ENCODE data around the gene TMEM135.

TMEM135 gene

DNA sequence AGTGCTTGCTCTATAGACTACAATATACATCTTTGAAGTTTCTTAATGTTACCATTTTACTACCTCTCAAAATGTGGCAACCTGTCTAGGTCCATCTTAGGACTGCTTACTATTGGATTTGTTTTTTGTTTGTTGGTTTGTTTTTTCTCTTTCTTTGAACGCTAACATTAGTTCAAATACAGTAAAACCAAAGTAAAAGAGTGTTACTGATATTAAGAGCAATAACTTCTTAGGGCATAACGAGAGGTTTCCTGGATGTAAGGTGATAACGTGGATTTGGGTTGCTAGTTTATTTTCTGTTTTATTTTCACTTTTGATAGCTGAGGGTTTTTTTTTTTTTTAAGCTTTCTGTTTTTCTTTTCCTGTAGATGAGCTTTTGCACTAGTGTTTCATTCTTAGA lies 43.6 kb downstream of the TMEM135 start:
- H3K4me1 ChIP-seq (ENCODE audit: insufficient read depth, low read length, severe bottlenecking), result no peaks in the 10 kb centered on the region
- H3K9ac ChIP-seq (ENCODE audit: low read length), result no peak overlapping the region
- H2AFZ ChIP-seq (ENCODE audit: low read length), result no peak overlapping the region
- H4K20me1 ChIP-seq (ENCODE audit: insufficient read depth, low read length), result no peaks in the 10 kb centered on the region; the same call in 1 of the 2 replicates
- H3K9me3 ChIP-seq (ENCODE audit: low read length), result peaks cover 6% of the 10 kb centered on the region; the same call in 1 of the 2 replicates
- H3K79me2 ChIP-seq (ENCODE audit: insufficient read depth, low read length), result 0 out of 2 replicates have a peak, but pooled peaks cover 6% of the 10 kb centered on the region
- H3K9me2 ChIP-seq (ENCODE audit: low read depth, low read length), result no peaks in the 10 kb centered on the region
- H3K27ac ChIP-seq (ENCODE audit: low read depth, low read length, poor library complexity, severe bottlenecking), result no peak overlapping the region
- no peak overlapping the region for H3K4me3 ChIP-seq (ENCODE audit: low read depth, low read length, poor library complexity, severe bottlenecking)
- H3F3A ChIP-seq (ENCODE audit: insufficient read depth, low read length), result no peaks in the 10 kb centered on the region
- H3K27me3 ChIP-seq (ENCODE audit: insufficient read depth, low read length), result no peaks in the 10 kb centered on the region
- H3K4me2 ChIP-seq (ENCODE audit: low read length), result no peak overlapping the region
- TF ChIP-seq EZH2 (IDR thresholded peaks at IDR 0.05; ENCODE audit: borderline replicate concordance, low read length), result no peak
- TF ChIP-seq, protein P1, sequence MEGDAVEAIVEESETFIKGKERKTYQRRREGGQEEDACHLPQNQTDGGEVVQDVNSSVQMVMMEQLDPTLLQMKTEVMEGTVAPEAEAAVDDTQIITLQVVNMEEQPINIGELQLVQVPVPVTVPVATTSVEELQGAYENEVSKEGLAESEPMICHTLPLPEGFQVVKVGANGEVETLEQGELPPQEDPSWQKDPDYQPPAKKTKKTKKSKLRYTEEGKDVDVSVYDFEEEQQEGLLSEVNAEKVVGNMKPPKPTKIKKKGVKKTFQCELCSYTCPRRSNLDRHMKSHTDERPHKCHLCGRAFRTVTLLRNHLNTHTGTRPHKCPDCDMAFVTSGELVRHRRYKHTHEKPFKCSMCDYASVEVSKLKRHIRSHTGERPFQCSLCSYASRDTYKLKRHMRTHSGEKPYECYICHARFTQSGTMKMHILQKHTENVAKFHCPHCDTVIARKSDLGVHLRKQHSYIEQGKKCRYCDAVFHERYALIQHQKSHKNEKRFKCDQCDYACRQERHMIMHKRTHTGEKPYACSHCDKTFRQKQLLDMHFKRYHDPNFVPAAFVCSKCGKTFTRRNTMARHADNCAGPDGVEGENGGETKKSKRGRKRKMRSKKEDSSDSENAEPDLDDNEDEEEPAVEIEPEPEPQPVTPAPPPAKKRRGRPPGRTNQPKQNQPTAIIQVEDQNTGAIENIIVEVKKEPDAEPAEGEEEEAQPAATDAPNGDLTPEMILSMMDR (IDR thresholded peaks at IDR 0.05; ENCODE audit: low read length), result no peak
- peaks cover 26% of the 10 kb centered on the region for H3K36me3 ChIP-seq (ENCODE audit: insufficient read depth, low read length)

DNA sequence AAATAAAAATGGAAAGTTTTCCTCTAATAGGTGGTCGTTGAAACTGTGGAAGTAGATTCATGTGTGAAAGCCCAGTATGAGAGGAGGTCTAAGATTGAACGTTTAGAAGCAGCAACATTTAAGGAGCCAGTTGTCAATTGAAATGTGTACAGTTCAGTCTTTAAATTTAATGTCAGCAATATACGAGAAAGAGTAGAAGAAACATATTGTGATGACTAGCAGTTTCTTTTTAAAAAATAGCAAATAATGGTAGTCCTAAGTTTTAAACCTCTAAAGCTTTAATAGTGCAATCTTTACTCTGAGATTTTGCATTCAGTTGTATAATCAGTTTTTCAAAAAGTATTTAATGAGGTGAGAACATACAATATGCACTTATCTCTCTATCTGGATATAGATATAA lies 44.9 kb downstream of the TMEM135 start:
- no peak for TF ChIP-seq EZH2 (IDR thresholded peaks at IDR 0.05; ENCODE audit: borderline replicate concordance, low read length)
- TF ChIP-seq, protein P1 (IDR thresholded peaks at IDR 0.05; ENCODE audit: low read length), result no peak
- H3K27ac ChIP-seq (ENCODE audit: low read depth, low read length, poor library complexity, severe bottlenecking), result no peak overlapping the region

DNA sequence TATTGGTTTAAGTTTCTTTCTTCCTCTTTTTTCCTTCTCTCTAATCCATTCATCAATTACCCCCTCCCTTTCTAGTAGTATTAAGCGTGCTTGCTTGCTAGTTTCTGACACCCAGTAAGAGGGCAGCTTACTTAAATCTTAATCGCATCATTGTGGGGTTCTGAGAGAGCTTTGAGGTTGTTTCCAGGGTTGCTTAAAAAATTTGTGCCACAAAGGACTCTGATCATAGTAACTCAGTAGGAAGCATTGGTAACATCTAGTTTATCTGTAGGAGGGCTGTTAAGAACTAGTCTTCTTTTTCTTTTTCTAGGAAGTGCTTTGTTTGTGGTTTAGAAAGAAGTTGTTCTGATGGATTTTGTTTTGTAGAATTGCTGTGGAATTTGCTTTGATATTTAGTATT lies 45.3 kb downstream of the TMEM135 start:
- no peak for TF ChIP-seq EZH2 (IDR thresholded peaks at IDR 0.05; ENCODE audit: borderline replicate concordance, low read length)
- TF ChIP-seq, protein P1 (IDR thresholded peaks at IDR 0.05; ENCODE audit: low read length), result no peak
- no peaks in the 10 kb centered on the region for H3K9me2 ChIP-seq (ENCODE audit: low read depth, low read length)
- H3K36me3 ChIP-seq (ENCODE audit: insufficient read depth, low read length), result peaks cover 28% of the 10 kb centered on the region
- H4K20me1 ChIP-seq (ENCODE audit: insufficient read depth, low read length), result no peaks in the 10 kb centered on the region; the same call in 1 of the 2 replicates
- H3K79me2 ChIP-seq (ENCODE audit: insufficient read depth, low read length), result 0 out of 2 replicates have a peak, but pooled peaks cover 6% of the 10 kb centered on the region
- no peak overlapping the region for H3K4me2 ChIP-seq (ENCODE audit: low read length)
- no peak overlapping the region for H3K9ac ChIP-seq (ENCODE audit: low read length)
- no peak overlapping the region for H3K4me3 ChIP-seq (ENCODE audit: low read depth, low read length, poor library complexity, severe bottlenecking)
- H3K4me1 ChIP-seq (ENCODE audit: insufficient read depth, low read length, severe bottlenecking), result no peaks in the 10 kb centered on the region
- H3K27me3 ChIP-seq (ENCODE audit: insufficient read depth, low read length), result no peaks in the 10 kb centered on the region
- H3K27ac ChIP-seq (ENCODE audit: low read depth, low read length, poor library complexity, severe bottlenecking), result no peak overlapping the region
- H3F3A ChIP-seq (ENCODE audit: insufficient read depth, low read length), result no peaks in the 10 kb centered on the region
- no peak overlapping the region for H2AFZ ChIP-seq (ENCODE audit: low read length)
- peaks cover 7% of the 10 kb centered on the region; the same call in 1 of the 2 replicates for H3K9me3 ChIP-seq (ENCODE audit: low read length)

More for the DNA sequence above, 44.9 kb downstream of the TMEM135 start:
- no peaks in the 10 kb centered on the region for H3K4me1 ChIP-seq (ENCODE audit: insufficient read depth, low read length, severe bottlenecking)
- no peaks in the 10 kb centered on the region for H3K27me3 ChIP-seq (ENCODE audit: insufficient read depth, low read length)
- no peak overlapping the region for H3K9ac ChIP-seq (ENCODE audit: low read length)
- H3K79me2 ChIP-seq (ENCODE audit: insufficient read depth, low read length), result 0 out of 2 replicates have a peak, but pooled peaks cover 6% of the 10 kb centered on the region
- no peak overlapping the region for H2AFZ ChIP-seq (ENCODE audit: low read length)
- H4K20me1 ChIP-seq (ENCODE audit: insufficient read depth, low read length), result no peaks in the 10 kb centered on the region; the same call in 1 of the 2 replicates
- H3K4me3 ChIP-seq (ENCODE audit: low read depth, low read length, poor library complexity, severe bottlenecking), result no peak overlapping the region
- no peaks in the 10 kb centered on the region for H3F3A ChIP-seq (ENCODE audit: insufficient read depth, low read length)
- H3K36me3 ChIP-seq (ENCODE audit: insufficient read depth, low read length), result peaks cover 28% of the 10 kb centered on the region
- no peaks in the 10 kb centered on the region for H3K9me2 ChIP-seq (ENCODE audit: low read depth, low read length)
- H3K4me2 ChIP-seq (ENCODE audit: low read length), result no peak overlapping the region
- H3K9me3 ChIP-seq (ENCODE audit: low read length), result peaks cover 6% of the 10 kb centered on the region; the same call in 1 of the 2 replicates
